Skeletal muscle satellite cell (primary cell): ENCODE data around the gene RARRES1. TPM values are rescaled to one million over a fixed set of nuclear protein-coding genes. Genes with fewer than 3 reads are reported as not detected.
A peak's percentile ranks its signal among the peaks of the same experiment; 100 is the strongest.

Experiments used
- H3K27me3 ChIP-seq: 2 replicates; pipeline ENCODE4 v1.7.0; 2013; ENCODE audit warnings: low read length; ENCODE audit not compliant: control insufficient read depth, insufficient read depth
- H3K36me3 ChIP-seq: 2 replicates; pipeline ENCODE4 v1.7.0; 2013; ENCODE audit warnings: mild to moderate bottlenecking, control low read depth, low read length; ENCODE audit not compliant: insufficient read depth
- H3K4me1 ChIP-seq: 2 replicates; pipeline ENCODE4 v1.7.0; 2013; ENCODE audit warnings: low read length; ENCODE audit not compliant: control insufficient read depth, insufficient read depth
- H3K4me2 ChIP-seq: 2 replicates; pipeline ENCODE4 v1.7.0; 2013; ENCODE audit warnings: mild to moderate bottlenecking, low read length
- H3K4me3 ChIP-seq: 2 replicates; pipeline ENCODE4 v1.7.0; 2013; ENCODE audit warnings: low read length
- H3K9ac ChIP-seq: 2 replicates; pipeline ENCODE4 v1.7.0; 2013; ENCODE audit warnings: mild to moderate bottlenecking, low read depth, low read length, moderate library complexity
- H3K9me3 ChIP-seq: replicated peaks from 2 replicates; pipeline ENCODE4 v1.7.0; 2013; ENCODE audit warnings: mild to moderate bottlenecking, control low read depth, low read length
- total RNA-seq: library from RNA; depleted of rRNA; stranded (reverse); fragments of >200 nt; gene quantifications from 2 replicates; pipeline ENCODE4 v1.2.3, GENCODE V29; 2012; rRNA removed

RARRES1 gene, protein sequence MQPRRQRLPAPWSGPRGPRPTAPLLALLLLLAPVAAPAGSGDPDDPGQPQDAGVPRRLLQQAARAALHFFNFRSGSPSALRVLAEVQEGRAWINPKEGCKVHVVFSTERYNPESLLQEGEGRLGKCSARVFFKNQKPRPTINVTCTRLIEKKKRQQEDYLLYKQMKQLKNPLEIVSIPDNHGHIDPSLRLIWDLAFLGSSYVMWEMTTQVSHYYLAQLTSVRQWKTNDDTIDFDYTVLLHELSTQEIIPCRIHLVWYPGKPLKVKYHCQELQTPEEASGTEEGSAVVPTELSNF
- total RNA-seq: 1.3 and 2.2 TPM in 2 replicates

- Histone ChIP-seq H3K9me3 (no peaks in the 10 kb centered on the region), H3K4me2 (peak within 1 kb of the TSS; percentile 98), H3K36me3 (no peaks in the 10 kb centered on the region), H3K4me3 (peak within 1 kb of the TSS; percentile 75), H3K4me1 (peaks cover 25% of the 10 kb centered on the region), H3K27me3 (no peaks in the 10 kb centered on the region), H3K9ac (peak within 1 kb of the TSS; percentile 74)
Measured at GRCh38 chr3:158731938-158732855, at the start of gene RARRES1. TSS of gene RARRES1 (minus strand) at chr3:158732457. CDS start at chr3:158732415, 42 bp downstream.

DNA sequence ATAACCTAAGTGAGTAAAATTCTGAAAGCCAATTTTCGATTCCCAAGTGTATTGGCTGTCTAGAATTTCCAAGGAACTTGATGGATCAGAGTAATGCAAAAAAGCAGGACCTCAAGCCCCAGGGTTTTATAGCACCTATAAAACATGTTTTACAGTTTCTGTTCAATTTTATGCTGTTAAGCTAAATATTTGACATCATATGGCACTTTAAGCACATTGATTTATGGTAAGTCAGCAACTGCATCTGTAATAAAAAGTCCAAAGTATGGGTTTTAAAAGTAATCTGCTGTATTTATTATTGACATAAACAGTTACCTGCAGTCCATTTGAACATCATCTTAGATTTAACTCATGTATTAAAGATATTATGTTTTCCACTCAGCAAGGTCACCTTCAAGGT, 49.6 kb upstream of the RARRES1 start:
- no peaks in the 10 kb centered on the region for H3K4me1 ChIP-seq
- H3K36me3 ChIP-seq: no peaks in the 10 kb centered on the region
- no peaks in the 10 kb centered on the region for H3K9me3 ChIP-seq
- no peaks in the 10 kb centered on the region for H3K27me3 ChIP-seq
- H3K4me3 ChIP-seq: no peak overlapping the region
- H3K4me2 ChIP-seq: no peak overlapping the region
- H3K9ac ChIP-seq: no peak overlapping the region

DNA sequence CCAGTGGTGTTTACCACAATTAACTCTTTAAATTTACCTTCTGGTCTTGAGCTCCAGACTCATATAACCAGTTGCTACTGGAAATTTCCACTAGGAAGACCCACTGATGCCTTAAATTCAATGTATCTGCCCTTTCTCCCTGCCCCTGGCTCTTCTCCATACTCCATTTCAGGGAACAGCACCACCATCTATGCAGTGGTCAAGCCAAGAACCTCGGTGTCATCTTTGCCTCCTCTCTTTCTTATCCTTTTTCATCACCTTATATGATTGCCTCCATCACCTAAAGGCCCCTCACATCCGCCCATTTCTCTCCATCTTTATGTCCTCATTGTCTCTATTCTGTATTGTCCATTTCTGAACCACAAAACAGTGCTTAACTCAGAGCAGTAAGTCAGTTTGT, 48.9 kb upstream of the RARRES1 start:
- H3K27me3 ChIP-seq: no peaks in the 10 kb centered on the region
- no peaks in the 10 kb centered on the region for H3K4me1 ChIP-seq
- no peak overlapping the region for H3K9ac ChIP-seq
- no peaks in the 10 kb centered on the region for H3K36me3 ChIP-seq
- H3K4me3 ChIP-seq: no peak overlapping the region
- no peak overlapping the region for H3K4me2 ChIP-seq
- no peaks in the 10 kb centered on the region for H3K9me3 ChIP-seq

DNA sequence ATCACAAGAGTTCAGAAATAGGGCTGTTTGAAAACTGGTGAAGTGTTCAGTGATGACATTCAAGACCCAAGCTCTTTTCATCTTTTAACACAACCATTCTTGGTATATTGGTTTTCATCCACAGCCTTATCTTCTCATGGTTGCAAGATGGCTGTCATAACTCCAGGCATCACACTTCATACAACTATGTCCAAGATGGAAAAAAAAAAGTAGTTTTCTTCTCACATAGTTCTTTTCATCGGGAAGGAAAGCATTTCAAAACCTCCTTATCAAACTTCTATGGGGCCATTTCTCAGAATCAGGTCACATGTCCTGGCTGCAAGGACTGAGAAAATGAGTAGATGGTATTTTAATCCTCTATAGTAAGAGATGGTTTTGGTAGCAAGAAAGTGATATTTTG, 48.5 kb upstream of the RARRES1 start:
- no peak overlapping the region for H3K4me2 ChIP-seq
- H3K4me1 ChIP-seq: no peaks in the 10 kb centered on the region
- no peaks in the 10 kb centered on the region for H3K36me3 ChIP-seq
- no peak overlapping the region for H3K9ac ChIP-seq
- H3K27me3 ChIP-seq: no peaks in the 10 kb centered on the region
- H3K4me3 ChIP-seq: no peak overlapping the region
- no peaks in the 10 kb centered on the region for H3K9me3 ChIP-seq

- Histone ChIP-seq H3K4me3 (no peak overlapping the region), H3K4me1 (no peaks in the 10 kb centered on the region), H3K9me3 (no peaks in the 10 kb centered on the region), H3K27me3 (no peaks in the 10 kb centered on the region), H3K9ac (no peak overlapping the region), H3K36me3 (no peaks in the 10 kb centered on the region), H3K4me2 (no peak overlapping the region)
Measured at GRCh38 chr3:158777161-158777873, 45.1 kb upstream of the RARRES1 start.

- no peak overlapping the region for H3K9ac ChIP-seq
- H3K4me3 ChIP-seq: no peak overlapping the region
- H3K27me3 ChIP-seq: no peaks in the 10 kb centered on the region
- H3K4me2 ChIP-seq: no peak overlapping the region
- no peaks in the 10 kb centered on the region for H3K9me3 ChIP-seq
- no peaks in the 10 kb centered on the region for H3K36me3 ChIP-seq
- H3K4me1 ChIP-seq: no peaks in the 10 kb centered on the region
Measured at GRCh38 chr3:158776531-158776930, 44.3 kb upstream of the RARRES1 start.

DNA sequence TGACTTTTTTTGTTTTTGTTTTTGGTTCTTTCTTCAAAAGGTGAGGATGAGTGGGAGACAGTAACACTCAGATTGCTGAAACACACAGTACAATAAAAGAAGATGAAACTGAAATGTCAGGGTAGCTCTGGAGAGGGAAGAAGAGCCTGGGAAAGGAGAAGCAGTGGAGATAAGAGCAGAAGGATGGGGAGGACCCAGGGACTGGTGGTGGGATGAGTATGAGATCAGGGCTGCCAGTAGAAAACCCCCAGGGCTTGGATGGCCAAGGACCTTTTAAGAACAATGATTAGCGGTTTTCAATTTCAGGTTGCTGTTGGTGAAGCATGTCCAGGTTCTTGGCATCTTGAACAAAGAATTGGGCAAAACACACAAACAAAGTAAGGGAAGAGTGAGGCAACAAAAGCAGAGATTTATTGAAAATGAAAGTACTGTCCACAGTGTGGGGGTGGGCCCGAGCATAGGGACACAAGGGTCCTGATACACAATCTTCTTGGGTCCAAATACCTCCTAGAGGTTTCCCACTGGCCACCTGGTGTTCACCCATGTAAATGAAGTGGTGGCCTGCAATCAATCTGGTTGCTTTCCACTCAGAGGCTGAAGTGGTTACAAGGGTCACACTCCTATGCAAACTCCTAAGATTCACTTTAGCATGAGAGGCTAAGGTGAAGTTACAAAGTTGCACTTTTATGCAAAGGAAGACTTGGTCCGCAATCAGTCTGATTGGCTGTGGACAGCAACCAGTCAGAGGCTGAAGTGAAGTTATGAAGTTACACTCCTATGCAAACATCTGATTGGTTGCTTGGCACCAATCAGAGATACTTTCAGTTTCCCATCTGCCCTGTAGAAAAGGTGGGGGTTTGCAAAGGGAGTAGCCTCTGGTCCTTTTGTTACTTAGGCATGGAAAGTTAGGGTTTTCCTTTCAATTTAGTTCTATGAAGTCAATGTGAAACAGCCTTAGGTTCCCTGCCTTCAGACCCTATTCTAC, 43.5 kb upstream of the RARRES1 start:
- no peak overlapping the region for H3K9ac ChIP-seq
- no peak overlapping the region for H3K4me2 ChIP-seq
- H3K9me3 ChIP-seq: no peaks in the 10 kb centered on the region
- peaks cover under 1% of the 10 kb centered on the region for H3K4me1 ChIP-seq
- H3K36me3 ChIP-seq: no peaks in the 10 kb centered on the region
- no peak overlapping the region for H3K4me3 ChIP-seq
- no peaks in the 10 kb centered on the region for H3K27me3 ChIP-seq

DNA sequence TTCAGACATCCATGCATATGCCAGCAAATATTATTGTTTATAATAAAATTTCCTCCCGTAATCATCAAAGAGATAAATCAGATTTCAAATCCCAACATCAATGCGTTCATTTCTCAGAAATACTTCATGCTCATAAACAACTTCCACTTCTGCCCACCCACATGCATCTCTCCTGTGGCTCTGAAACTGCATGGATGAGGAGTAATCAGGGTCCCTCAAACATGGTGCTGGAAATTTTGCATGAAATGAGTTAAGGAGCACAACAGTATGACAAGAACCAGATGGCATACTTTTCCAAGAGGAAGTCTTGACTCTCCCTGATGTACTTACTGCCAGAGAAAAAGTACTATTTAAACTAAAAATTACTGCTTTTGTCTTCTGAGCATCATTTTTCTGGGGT, 42.7 kb upstream of the RARRES1 start:
- Histone ChIP-seq H3K4me2 (no peak overlapping the region), H3K9ac (no peak overlapping the region), H3K27me3 (no peaks in the 10 kb centered on the region), H3K36me3 (no peaks in the 10 kb centered on the region), H3K9me3 (no peaks in the 10 kb centered on the region), H3K4me3 (no peak overlapping the region), H3K4me1 (peaks cover 8% of the 10 kb centered on the region)

GRCh38 chr3:158773845-158774830, 41.9 kb upstream of the RARRES1 start:
- Histone ChIP-seq H3K4me2 (no peak overlapping the region), H3K4me3 (no peak overlapping the region), H3K9ac (no peak overlapping the region), H3K4me1 (peaks cover 16% of the 10 kb centered on the region), H3K27me3 (no peaks in the 10 kb centered on the region), H3K36me3 (no peaks in the 10 kb centered on the region), H3K9me3 (no peaks in the 10 kb centered on the region)

DNA sequence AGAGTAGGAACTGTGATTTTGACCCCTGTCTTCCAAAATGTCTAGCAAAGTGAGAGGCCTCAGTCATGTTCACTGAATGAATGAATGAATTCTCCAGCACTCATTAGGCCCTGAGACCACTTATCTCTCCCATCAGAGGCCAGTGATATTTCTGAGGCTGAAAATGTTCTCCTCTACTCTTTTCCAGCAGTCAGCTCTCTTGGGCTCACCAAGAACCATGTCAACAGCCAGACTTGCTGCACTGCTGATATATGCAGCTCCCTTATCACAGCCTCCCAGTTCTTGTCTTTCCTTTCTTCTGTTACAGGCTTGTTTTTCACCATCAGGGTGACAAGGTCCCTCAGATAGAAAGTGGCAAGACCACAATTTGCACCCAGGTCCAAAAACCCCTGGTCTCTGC, 40.9 kb upstream of the RARRES1 start:
- no peaks in the 10 kb centered on the region for H3K9me3 ChIP-seq
- no peak overlapping the region for H3K4me2 ChIP-seq
- peaks cover 25% of the 10 kb centered on the region for H3K4me1 ChIP-seq
- H3K4me3 ChIP-seq: no peak overlapping the region
- H3K9ac ChIP-seq: no peak overlapping the region
- H3K36me3 ChIP-seq: no peaks in the 10 kb centered on the region
- H3K27me3 ChIP-seq: no peaks in the 10 kb centered on the region
